Naive thymus-derived CD4-positive, alpha-beta T cell (primary cell): ENCODE measurements around the gene COPB2. TPM values are rescaled to one million over a fixed set of nuclear protein-coding genes. Genes with fewer than 3 reads are reported as not detected.
"Not testable (repeated sequence)": the region's sequence is repeated elsewhere in the genome, so short reads cannot be mapped to it uniquely, and the experiment has no call there.

ENCODE experiments used
- ATAC-seq: fragments of 150-1000 bp; cut with Tn5 transposase; 2 replicates; pipeline ENCODE4 v1.10.0; 2021; ENCODE audit warnings: mild to moderate bottlenecking, moderate library complexity
- CTCF ChIA-PET: fragments of 350-600 bp; sonication (Branson Sonifier 250); formaldehyde crosslinking; loops from one replicate; lab custom pipeline; 2021; ENCODE audit warnings: antibody characterized with exemption; lab: Charles Lee
- POLR2A ChIA-PET: fragments of 350-600 bp; sonication (Branson Sonifier 250); formaldehyde crosslinking; loops from one replicate; lab custom pipeline; 2021; ENCODE audit warnings: antibody characterized with exemption, inconsistent platforms; lab: Charles Lee
- DNase-seq, 9 donors: peaks; one replicate each; pipeline versions ENCODE4 v3.0.0 to v3.0.0-alpha.2; 2020 to 2022; ENCODE audit warnings: mixed read lengths in 1 of 9
- H3K27ac ChIP-seq: one replicate; pipeline ENCODE4 v1.7.0; 2013; ENCODE audit warnings: mild to moderate bottlenecking, low read depth, low read length, moderate library complexity
- H3K27me3 ChIP-seq, 2 donors: one replicate each; pipeline ENCODE4 v1.7.0; 2013; ENCODE audit warnings: low read length in 2 of 2, mild to moderate bottlenecking in 2 of 2, moderate library complexity in 2 of 2; ENCODE audit not compliant: control insufficient read depth in 2 of 2, insufficient read depth in 2 of 2
- H3K36me3 ChIP-seq, 3 experiments: 1 replicate in 2 of 3; 2 replicates in 1 of 3; pipeline ENCODE4 v1.7.0; 2013; ENCODE audit warnings: low read length in 3 of 3, mild to moderate bottlenecking in 3 of 3, moderate library complexity in 1 of 3; ENCODE audit not compliant: insufficient read depth in 3 of 3, control insufficient read depth in 2 of 3
- H3K4me1 ChIP-seq, 2 donors: one replicate each; pipeline ENCODE4 v1.7.0; 2013; ENCODE audit warnings: low read length in 2 of 2, mild to moderate bottlenecking in 2 of 2, moderate library complexity in 1 of 2; ENCODE audit not compliant: control insufficient read depth in 2 of 2, insufficient read depth in 2 of 2
- H3K4me3 ChIP-seq: 2 replicates; pipeline ENCODE4 v1.7.0; 2013; ENCODE audit warnings: mild to moderate bottlenecking, low read length
- H3K9me3 ChIP-seq, 3 experiments: 1 replicate in 2 of 3; 2 replicates in 1 of 3; pipeline ENCODE4 v1.7.0; 2013; ENCODE audit warnings: low read length in 3 of 3; ENCODE audit not compliant: control insufficient read depth in 2 of 3
- H3K27ac Mint-ChIP-seq, 9 donors: one replicate each; pipeline ENCODE4 v1.8.0; 2020 to 2022; ENCODE audit warnings: mixed read lengths in 9 of 9, mild to moderate bottlenecking in 8 of 9, moderate library complexity in 5 of 9, inconsistent platforms in 2 of 9
- H3K27me3 Mint-ChIP-seq, 5 donors: one replicate each; pipeline ENCODE4 v1.8.0; 2021 to 2022; ENCODE audit warnings: mixed read lengths in 5 of 5, mild to moderate bottlenecking in 1 of 5
- H3K36me3 Mint-ChIP-seq, 5 donors: one replicate each; pipeline ENCODE4 v1.8.0; 2020 to 2022; ENCODE audit warnings: mixed read lengths in 5 of 5, mild to moderate bottlenecking in 3 of 5, inconsistent platforms in 1 of 5
- H3K4me1 Mint-ChIP-seq, 7 donors: one replicate each; pipeline ENCODE4 v1.8.0; 2020 to 2022; ENCODE audit warnings: mixed read lengths in 7 of 7, mild to moderate bottlenecking in 3 of 7, inconsistent platforms in 1 of 7
- H3K4me3 Mint-ChIP-seq, 10 donors: one replicate each; pipeline ENCODE4 v1.8.0; 2020 to 2022; ENCODE audit warnings: mild to moderate bottlenecking in 10 of 10, mixed read lengths in 10 of 10, moderate library complexity in 6 of 10, inconsistent platforms in 2 of 10
- H3K9me3 Mint-ChIP-seq, 11 donors: one replicate each; pipeline ENCODE4 v1.8.0; 2020 to 2022; ENCODE audit warnings: mixed read lengths in 11 of 11, mild to moderate bottlenecking in 4 of 11, inconsistent platforms in 1 of 11, moderate library complexity in 1 of 11
- intact Hi-C, 2 donors: fragments of 100-400 bp; cut with micrococcal nuclease; formaldehyde crosslinking; loops; one replicate each; pipeline ENCODE4 v1.15.1; 2023
- polyA plus RNA-seq, 2 donors: library from polyadenylated mRNA; unstranded; fragments of 300-500 nt; fragmentation: Illumina TruSeq; gene quantifications; one replicate each; pipeline ENCODE4 v1.2.3, GENCODE V29; 2021
- total RNA-seq, 6 experiments: library from RNA in 5 of 6; stranded (reverse) in 5 of 6; gene quantifications; 1 replicate in 5 of 6; 2 replicates in 1 of 6; pipeline ENCODE4 v1.2.3 and lab custom pipeline; 2021 to 2026

Gene COPB2
- total and polyA plus RNA-seq, 7 experiments from 2014 or later = 23.5 to 109 (median 64.5) TPM

DNA sequence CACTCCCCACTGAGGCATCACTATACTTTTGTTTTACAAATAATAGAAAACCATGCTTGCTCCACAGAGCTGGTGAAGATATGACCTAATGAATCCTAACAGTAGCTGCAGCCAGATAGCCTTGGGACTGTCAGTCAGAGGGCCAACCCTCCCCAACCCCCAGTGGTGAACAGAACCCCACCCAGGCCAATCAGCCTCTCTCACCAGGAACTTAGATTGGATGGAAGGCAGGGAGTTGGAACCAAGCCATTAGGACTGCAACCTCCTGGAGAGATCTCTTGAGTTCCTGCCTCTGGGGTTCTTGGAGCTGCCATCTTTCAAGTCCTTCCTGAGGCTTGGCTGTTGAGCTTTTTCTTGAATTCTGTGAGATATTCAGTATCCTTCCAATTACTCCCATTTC is 48.7 kb downstream of the COPB2 start:
- H3K9me3 ChIP-seq = no peaks in the 10 kb centered on the region
- DNase-seq (no peak), ATAC-seq (no peak)
- peaks cover 4 to 14% (median 9%) of the 10 kb centered on the region in 5 donors for H3K27me3 Mint-ChIP-seq
- POLR2A ChIA-PET = no interaction called here
- H3K36me3 ChIP-seq = peaks cover 0 to 3% (median 0%) of the 10 kb centered on the region in 3 experiments
- H3K4me3 ChIP-seq = no peak overlapping the region
- H3K4me1 Mint-ChIP-seq = peaks cover 3 to 11% (median 10%) of the 10 kb centered on the region in 7 donors
- no peak overlapping the region for H3K27ac ChIP-seq
- CTCF ChIA-PET = no interaction called here
- no peaks in the 10 kb centered on the region for H3K27me3 ChIP-seq
- H3K4me3 Mint-ChIP-seq = no peak overlapping the region
- peaks cover 0 to 6% (median 0%) of the 10 kb centered on the region in 11 donors for H3K9me3 Mint-ChIP-seq
- H3K4me1 ChIP-seq = peaks cover 15% of the 10 kb centered on the region in 2 donors
- H3K27ac Mint-ChIP-seq = no peak overlapping the region
- peaks cover 0 to 4% (median 0%) of the 10 kb centered on the region in 5 donors for H3K36me3 Mint-ChIP-seq
- intact Hi-C loops = loop anchor here (5.0 to 10.0 kb wide), 5 partner anchors 508 to 1153 kb away; partner anchors contain the start of genes ARMC8 (in 2 of the 2), CEP70 (in 1 of the 2), FAIM (in 1 of the 2) and NME9 (in 1 of the 2)

DNA sequence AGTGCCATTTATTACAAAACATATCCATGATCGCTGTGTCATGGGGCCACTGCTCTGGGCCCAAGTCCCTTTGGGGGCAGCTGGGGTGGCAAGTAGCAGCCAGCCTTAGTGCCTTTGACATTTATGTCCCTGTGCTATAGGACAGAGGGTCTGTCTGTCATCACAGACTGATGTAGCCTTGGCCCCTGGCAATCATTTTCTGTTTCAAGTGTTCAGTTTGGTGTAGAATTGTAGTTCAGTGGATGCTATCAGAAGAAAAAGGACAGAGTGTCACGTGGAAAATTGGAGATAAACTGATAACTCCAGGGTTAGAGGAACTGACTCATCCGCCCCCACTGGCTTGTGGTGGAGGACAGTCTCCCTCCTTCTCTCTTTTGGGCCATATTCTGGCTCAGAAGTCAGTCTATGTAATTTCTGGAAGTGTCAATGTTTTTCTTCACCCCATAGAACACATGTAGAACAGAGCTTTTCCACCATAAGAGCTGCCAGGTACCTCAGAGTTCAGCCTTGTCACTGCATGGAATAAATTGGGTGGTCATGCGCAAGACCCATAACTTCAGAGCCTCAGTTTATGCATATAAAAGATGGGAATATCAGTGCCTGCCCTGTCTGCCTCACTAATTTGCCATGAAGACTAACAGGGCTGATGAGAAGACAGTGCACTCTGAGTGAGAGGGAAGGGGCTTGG is 50.1 kb downstream of the COPB2 start:
- Histone ChIP-seq H3K27me3 (no peaks in the 10 kb centered on the region), H3K27ac (no peak overlapping the region), H3K4me1 (peaks cover 1% of the 10 kb centered on the region in 2 donors), H3K9me3 (no peaks in the 10 kb centered on the region), H3K36me3 (peaks cover 0 to 3% (median 0%) of the 10 kb centered on the region in 3 experiments), H3K4me3 (no peak overlapping the region)
- Mint-ChIP-seq H3K4me1 (peaks cover 3 to 11% (median 10%) of the 10 kb centered on the region in 7 donors), H3K36me3 (peaks cover 0 to 4% (median 0%) of the 10 kb centered on the region in 5 donors), H3K27me3 (peaks cover 6 to 14% (median 9%) of the 10 kb centered on the region in 5 donors), H3K4me3 (no peak overlapping the region), H3K27ac (no peak overlapping the region), H3K9me3 (peaks cover 0 to 6% (median 0%) of the 10 kb centered on the region in 11 donors)
- ATAC-seq (no peak), DNase-seq (no peak)
- ChIA-PET POLR2A (no interaction called here), CTCF (no interaction called here)
- intact Hi-C loops = no loop called here

DNA sequence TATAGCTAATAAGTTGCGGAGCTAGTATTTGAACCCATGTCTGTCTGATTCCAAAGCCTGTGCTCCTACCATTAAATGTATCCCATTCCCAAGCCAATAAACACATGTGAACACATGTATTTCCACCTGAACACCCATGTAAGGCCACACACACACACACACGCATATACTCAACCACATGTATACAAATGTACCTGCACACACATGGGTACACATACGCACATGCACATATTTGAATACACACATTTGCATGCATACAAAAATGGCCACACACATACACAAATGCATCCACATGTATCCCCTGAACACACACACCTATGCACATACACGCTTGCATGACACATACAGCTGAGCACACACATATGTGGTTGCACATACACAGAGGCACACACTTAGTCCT is 51.0 kb downstream of the COPB2 start:
- CTCF ChIA-PET = no interaction called here
- H3K27me3 ChIP-seq = no peaks in the 10 kb centered on the region
- H3K4me1 ChIP-seq = no peaks in the 10 kb centered on the region
- Mint-ChIP-seq H3K4me3 (no peak overlapping the region), H3K27ac (no peak overlapping the region), H3K9me3 (peaks cover 0 to 6% (median 0%) of the 10 kb centered on the region in 11 donors), H3K27me3 (peaks cover 10 to 20% (median 13%) of the 10 kb centered on the region in 5 donors), H3K36me3 (peaks cover 0 to 4% (median 0%) of the 10 kb centered on the region in 5 donors), H3K4me1 (peaks cover 3 to 11% (median 8%) of the 10 kb centered on the region in 7 donors)
- no peaks in the 10 kb centered on the region for H3K9me3 ChIP-seq
- ATAC-seq (no peak), DNase-seq (no peak)
- intact Hi-C loops = no loop called here
- no peak overlapping the region for H3K4me3 ChIP-seq
- no peaks in the 10 kb centered on the region for H3K36me3 ChIP-seq
- H3K27ac ChIP-seq = no peak overlapping the region
- POLR2A ChIA-PET = no interaction called here

- H3K36me3 ChIP-seq, H3K27me3 ChIP-seq, H3K4me1 Mint-ChIP-seq, H3K4me3 Mint-ChIP-seq, H3K9me3 ChIP-seq, ATAC-seq, DNase-seq, H3K4me1 ChIP-seq, H3K27ac ChIP-seq, intact Hi-C loops, H3K36me3 Mint-ChIP-seq, H3K9me3 Mint-ChIP-seq, POLR2A ChIA-PET, H3K4me3 ChIP-seq, CTCF ChIA-PET, H3K27ac Mint-ChIP-seq: not testable (repeated sequence)
- H3K27me3 Mint-ChIP-seq = peaks cover 31 to 42% (median 34%) of the 10 kb centered on the region in 5 donors
Measured at GRCh38 chr3:139334675-139335074, 54.8 kb downstream of the COPB2 start.

- Mint-ChIP-seq H3K27me3 (peaks cover 24 to 37% (median 33%) of the 10 kb centered on the region in 5 donors), H3K9me3 (no peaks in the 10 kb centered on the region), H3K36me3 (no peaks in the 10 kb centered on the region), H3K4me3 (no peak overlapping the region), H3K4me1 (peaks cover 8 to 26% (median 19%) of the 10 kb centered on the region in 7 donors), H3K27ac (no peak overlapping the region)
- H3K27ac ChIP-seq = no peak overlapping the region
- no peak for ATAC-seq
- no peak overlapping the region for H3K4me3 ChIP-seq
- CTCF ChIA-PET = no interaction called here
- H3K9me3 ChIP-seq = no peaks in the 10 kb centered on the region
- DNase-seq = no peak
- no peaks in the 10 kb centered on the region for H3K27me3 ChIP-seq
- H3K36me3 ChIP-seq = no peaks in the 10 kb centered on the region
- POLR2A ChIA-PET = no interaction called here
- peaks cover 0 to 5% of the 10 kb centered on the region in 2 donors for H3K4me1 ChIP-seq
- intact Hi-C loops = no loop called here
Measured at GRCh38 chr3:139332092-139332491, 57.4 kb downstream of the COPB2 start.

GRCh38 chr3:139329364-139329850 is 60.0 kb downstream of the COPB2 start:
- peaks cover 24 to 37% (median 29%) of the 10 kb centered on the region in 5 donors for H3K27me3 Mint-ChIP-seq
- H3K27ac ChIP-seq = no peak overlapping the region
- peak overlapping the region in 3 of 9 donors; percentile 10 to 40 (median 22) for H3K27ac Mint-ChIP-seq
- H3K9me3 Mint-ChIP-seq = no peaks in the 10 kb centered on the region
- H3K36me3 ChIP-seq = no peaks in the 10 kb centered on the region
- intact Hi-C loops = loop anchor here (1.0 to 2.0 kb wide), 4 partner anchors 15 to 735 kb away; partner anchors contain the start of genes CEP70 (in 1 of the 2) and MRPS22 (in 1 of the 2)
- DNase-seq (peak; percentile 68 to 95 (median 82)), ATAC-seq (peak; percentile 98)
- no peaks in the 10 kb centered on the region for H3K9me3 ChIP-seq
- ChIA-PET CTCF (interaction anchor here (0.8 to 2.0 kb wide), 5 partner anchors 10 to 395 kb away, joined by 3 to 8 read pairs (median 3); no protein-coding TSS in a partner anchor), POLR2A (no interaction called here)
- H3K27me3 ChIP-seq = no peaks in the 10 kb centered on the region
- H3K4me3 Mint-ChIP-seq = peak overlapping the region; percentile 45 to 85 (median 70)
- no peak overlapping the region for H3K4me3 ChIP-seq
- H3K4me1 Mint-ChIP-seq = peaks cover 8 to 26% (median 19%) of the 10 kb centered on the region in 7 donors
- peaks cover 0 to 5% of the 10 kb centered on the region in 2 donors for H3K4me1 ChIP-seq
- H3K36me3 Mint-ChIP-seq = no peaks in the 10 kb centered on the region
